ENCODE data around the gene LCE1F.

DNA sequence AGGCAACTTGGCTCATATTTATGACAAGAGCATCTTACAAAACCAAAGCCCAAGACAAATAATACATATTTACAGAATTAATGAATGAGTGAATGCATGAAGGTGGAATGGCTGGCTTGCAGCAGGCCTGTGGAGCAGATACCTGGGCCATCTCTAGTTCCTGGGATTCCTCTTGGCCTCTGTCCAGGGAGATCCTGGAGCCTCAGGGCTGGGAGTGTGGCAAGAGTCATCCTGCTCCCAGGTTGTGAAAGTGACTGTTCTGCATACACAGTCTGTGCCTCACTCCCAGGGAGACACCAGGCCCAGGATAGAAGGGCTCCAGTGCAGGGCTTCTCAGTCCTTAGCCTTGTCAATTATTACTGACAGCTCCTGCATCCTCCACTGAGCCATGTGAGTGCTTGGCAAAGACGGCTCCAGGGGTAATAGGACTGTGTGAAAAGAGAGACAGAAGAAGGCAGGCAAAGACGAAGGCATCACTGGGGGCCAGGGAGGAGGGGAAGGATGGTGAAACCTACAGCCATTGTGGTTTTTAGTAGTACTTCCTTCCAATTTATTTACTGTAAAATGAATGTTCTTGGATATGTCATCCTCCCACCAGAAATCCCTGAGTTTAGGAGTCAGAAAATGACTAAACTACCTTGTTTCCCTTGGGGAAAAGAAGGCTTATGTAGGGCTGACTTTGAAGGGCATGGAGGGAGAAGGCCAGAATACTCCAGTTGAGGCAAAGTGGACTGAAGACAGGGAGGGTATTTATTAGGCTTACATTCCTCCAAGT is 31.4 kb upstream of the LCE1F start:
- TF ChIP-seq, protein P1, sequence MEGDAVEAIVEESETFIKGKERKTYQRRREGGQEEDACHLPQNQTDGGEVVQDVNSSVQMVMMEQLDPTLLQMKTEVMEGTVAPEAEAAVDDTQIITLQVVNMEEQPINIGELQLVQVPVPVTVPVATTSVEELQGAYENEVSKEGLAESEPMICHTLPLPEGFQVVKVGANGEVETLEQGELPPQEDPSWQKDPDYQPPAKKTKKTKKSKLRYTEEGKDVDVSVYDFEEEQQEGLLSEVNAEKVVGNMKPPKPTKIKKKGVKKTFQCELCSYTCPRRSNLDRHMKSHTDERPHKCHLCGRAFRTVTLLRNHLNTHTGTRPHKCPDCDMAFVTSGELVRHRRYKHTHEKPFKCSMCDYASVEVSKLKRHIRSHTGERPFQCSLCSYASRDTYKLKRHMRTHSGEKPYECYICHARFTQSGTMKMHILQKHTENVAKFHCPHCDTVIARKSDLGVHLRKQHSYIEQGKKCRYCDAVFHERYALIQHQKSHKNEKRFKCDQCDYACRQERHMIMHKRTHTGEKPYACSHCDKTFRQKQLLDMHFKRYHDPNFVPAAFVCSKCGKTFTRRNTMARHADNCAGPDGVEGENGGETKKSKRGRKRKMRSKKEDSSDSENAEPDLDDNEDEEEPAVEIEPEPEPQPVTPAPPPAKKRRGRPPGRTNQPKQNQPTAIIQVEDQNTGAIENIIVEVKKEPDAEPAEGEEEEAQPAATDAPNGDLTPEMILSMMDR (IDR thresholded peaks at IDR 0.05; ENCODE audit: insufficient read depth, low read length) = no peak
- TF ChIP-seq POLR2AphosphoS5 (IDR thresholded peaks at IDR 0.05; ENCODE audit: low read depth) (no peak), GABPA (IDR thresholded peaks at IDR 0.05; ENCODE audit: low read depth) (no peak)
